HG02571 (cell line): ENCODE results near the gene RAB3A.

Experiments used
- ATAC-seq: cut with Tn5 transposase; IDR thresholded peaks from one replicate; pipeline ENCODE4 v1.9.1; 2021; ENCODE audit warnings: mild to moderate bottlenecking, moderate library complexity; ENCODE audit not compliant: unreplicated experiment

RAB3A gene, protein sequence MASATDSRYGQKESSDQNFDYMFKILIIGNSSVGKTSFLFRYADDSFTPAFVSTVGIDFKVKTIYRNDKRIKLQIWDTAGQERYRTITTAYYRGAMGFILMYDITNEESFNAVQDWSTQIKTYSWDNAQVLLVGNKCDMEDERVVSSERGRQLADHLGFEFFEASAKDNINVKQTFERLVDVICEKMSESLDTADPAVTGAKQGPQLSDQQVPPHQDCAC

DNA sequence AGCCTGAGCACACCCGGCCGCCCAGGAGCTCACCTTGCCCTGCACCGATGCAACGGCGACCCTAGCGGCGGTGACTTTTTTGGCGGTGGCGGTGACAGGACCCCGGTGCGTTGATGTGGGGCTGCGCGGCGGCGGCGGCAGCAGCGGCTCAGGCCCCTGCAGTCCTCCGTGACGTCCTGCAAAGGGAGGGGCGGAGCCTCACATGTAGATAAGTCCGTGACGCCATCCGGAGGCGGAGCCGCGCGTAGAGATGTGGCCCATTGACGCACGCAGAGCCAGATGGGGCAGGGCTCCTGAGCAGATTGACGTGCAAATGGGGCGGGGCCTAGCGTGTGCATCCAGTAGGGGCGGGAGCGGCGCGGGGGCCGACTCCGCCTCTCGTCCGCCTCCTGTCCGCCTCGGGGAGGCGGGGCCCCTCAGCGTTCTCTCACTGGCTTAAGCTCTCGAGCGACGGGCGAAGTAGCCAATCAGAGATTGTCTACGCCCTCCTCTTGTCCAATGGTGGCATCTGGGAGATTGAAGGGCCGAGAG, at the start of gene RAB3A:
TSS of gene RAB3A (minus strand) at position 180 of the 531 bp plus-strand sequence. CDS start 1,302 bp downstream, outside the sequence.
- ATAC-seq = peak; percentile 81

DNA sequence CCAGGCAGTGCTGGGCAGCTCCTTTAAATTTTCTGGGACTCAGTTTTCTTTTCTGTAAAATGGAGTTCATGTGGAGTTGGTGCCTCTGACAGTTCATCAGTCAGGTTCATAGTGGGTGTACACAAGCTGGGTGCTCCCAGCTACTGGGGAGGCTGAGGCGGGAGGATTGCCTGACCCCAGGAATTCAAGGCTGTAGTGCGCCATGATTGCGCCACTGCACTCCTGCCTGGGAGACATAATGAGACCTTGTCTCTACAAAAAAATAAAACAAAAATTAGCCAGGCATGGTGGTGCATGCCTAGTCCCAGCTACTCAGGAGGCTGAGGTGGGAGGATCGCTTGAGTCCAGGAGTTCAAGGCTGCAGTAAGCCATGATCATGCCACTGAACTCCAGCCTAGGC, 49.3 kb upstream of the RAB3A start:
- no peak for ATAC-seq

DNA sequence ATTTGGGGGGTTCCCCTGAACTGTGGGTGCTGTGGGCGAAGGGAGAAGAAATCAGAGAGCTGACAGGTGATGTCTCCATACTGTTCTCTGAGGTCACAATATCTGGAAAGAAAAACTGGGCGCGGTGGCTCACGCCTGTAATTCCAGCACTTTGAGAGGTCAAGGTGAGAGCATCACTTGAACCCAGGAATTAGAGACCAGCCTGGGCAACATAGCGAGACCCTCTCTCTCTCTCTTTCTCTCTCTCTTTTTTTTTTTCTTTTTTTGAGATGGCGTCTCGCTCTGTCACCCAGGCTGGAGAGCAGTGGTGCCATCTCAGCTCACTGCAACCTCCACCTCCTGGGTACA, 48.5 kb upstream of the RAB3A start:
- no peak for ATAC-seq

DNA sequence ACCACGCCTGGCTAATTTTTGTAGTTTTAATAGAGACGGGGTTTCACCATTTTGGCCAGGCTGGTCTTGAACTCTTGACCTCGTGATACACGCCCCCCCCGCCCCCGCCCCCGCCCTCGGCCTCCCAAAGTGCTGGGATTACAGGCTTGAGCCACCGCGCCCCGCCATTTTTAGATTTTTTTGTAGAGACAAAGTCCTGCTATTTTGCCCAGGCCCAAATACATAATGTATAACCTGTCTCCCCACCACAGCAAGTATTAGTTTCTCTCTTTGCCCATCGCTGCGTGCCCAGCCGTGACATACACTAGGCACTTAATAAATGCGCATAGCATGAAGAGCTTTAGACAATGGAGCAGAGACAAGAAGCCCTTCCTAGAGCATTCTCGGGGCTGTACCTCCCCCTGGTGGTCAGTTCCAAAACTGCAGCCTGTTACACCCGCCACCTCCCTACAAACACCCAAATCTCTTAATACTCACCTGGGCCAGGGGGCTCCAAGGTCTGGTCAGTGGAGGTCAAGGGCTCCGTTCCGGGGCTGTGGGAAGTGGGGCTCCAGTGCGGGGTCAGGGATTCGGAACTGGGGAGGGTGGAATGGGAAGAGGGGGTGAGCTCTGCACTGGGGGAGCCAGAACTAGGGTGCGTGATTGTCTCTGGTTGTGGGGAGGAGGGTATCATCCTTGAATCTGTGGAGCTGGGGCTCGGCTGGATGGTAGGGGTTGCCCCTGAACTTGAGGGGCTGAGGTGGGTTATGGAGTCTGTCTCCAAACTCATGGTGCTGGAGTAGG, 47.9 kb upstream of the RAB3A start:
- ATAC-seq = no peak

DNA sequence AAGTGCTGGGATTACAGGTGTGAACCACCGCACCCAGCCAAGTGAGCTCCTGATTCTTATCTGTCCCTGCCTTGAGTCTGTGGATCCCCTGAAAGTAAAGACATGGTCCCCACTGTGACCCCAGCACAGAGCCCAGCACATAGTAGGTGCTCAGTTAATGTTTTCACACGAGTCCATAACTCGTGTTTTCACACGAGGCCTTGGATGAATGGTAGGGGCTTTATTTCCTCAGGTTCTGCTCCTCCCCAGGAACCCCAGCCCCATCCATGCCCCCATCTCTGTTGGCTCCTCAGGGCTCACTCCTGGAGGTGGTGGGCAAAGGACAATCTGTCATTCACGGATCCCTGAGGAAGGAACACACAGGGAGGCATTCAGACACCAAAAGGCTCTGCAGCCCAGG, 46.0 kb upstream of the RAB3A start:
- ATAC-seq = no peak

DNA sequence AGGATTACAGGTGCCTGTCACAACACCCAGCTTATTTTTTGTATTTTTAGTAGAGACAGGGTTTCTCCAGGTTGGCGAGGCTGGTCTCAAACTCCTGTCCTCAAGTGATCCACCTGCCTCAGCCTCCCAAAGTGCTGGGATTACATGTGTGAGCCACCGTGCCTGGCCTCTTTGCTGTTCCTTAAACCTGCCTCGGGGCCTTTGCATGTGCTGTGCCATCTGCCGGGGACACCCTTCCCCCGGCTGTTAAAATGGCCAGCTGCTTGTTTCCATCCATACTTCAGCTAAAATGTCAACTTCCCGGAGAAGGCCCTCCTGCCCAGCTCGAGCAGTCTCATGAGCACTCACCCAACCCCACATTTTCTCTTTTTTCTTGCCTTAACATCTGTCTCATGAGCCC, 41.5 kb upstream of the RAB3A start:
- ATAC-seq = no peak

DNA sequence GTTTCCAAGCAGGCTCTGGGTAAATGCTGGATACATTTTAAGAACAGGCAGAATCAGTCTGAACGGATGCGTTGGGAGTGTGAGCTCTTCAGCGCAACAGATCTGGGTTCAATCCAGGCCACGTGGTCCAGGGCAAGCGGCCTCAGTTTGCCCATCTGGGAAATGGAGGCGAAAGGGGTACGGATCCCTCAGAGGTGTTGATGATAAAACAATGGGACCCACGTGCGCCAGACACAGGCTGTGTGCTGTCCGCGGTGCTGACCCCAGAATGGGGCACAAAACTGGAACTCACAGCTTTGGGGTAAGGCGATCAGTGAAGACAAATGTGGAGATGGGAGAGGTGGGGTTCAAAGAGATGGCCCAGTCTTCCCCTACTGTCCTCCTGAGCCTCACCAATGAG, 35.5 kb upstream of the RAB3A start:
- no peak for ATAC-seq

DNA sequence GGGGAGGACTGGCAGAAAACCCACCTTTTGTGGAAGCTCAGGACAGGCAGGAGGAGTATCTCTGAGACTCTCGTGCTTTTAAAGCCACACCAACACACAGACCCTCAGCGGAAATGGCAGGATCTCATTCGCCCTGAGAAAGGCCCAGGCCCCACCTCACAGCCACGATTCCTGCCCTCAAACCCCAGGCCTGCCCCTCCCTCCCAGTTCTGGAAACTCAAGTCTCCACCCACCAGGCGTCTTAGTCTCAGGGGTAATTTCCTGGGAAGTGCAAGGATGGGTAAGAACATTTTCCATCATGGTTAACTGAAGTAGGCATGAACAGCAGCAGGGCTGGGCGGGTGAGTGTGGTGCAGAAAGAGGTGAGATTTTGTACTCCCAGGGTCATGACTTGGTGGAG, 30.4 kb upstream of the RAB3A start:
- ATAC-seq = no peak

DNA sequence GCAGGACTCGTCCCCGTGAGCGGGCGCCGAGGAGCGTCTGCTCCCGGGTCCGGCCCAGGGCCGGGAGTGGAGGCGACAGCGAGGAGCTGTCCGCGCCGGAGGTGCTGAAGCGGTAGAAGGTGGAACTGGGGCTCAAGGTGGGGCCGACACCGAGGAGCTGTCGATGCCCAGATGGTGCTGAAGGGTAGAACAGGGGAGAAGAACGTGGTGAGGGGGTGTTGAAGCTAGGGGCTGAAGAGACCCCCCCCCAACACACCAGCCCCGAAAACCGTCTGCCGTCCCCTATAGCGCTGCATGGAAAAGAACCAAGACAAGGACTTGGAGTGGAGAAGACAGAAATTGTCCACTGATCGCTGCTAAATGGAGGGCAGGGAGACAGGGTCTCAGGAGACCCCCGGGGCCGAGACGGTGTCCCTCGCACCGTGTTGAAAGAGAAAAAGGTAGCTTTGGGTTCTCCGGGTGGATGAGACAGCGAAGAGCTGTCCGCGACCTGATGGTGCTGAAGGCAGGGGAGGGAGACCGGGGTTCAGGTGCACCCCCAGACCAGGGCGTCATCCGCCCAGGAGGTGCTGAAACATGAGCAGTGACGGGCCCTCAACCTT, 29.5 kb upstream of the RAB3A start:
- no peak for ATAC-seq

DNA sequence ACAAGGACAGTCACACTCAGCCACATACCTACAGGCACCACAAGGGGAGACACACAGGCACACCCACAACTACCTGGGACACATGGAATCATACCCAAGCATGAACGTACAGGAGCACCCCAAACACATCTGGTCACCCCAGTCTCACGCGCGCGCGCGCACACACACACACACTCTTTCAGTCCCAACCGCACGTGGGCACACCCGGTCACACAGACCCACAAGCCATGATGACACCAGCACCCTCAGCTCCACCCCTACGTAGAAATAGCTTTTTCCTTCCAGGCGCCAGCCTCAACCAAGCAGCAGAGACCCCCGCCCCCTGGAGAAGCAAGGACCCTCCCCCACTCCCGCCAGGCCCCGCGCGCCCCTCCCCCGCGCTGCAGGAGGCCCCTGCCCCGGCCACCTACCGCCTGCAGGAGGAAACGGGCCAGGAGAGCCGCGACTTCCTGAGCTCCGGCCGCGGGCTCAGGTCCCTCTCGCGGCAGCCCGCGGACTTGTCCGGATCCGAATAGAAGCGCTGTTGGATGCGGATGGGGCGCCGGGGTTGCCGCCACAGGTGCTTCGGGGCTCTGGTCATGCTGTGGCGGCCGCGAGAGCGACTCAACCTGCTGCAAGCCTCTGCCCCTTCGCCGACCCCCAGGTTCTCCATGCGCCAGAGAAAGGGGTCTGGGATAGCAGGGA, 28.8 kb upstream of the RAB3A start:
- no peak for ATAC-seq

DNA sequence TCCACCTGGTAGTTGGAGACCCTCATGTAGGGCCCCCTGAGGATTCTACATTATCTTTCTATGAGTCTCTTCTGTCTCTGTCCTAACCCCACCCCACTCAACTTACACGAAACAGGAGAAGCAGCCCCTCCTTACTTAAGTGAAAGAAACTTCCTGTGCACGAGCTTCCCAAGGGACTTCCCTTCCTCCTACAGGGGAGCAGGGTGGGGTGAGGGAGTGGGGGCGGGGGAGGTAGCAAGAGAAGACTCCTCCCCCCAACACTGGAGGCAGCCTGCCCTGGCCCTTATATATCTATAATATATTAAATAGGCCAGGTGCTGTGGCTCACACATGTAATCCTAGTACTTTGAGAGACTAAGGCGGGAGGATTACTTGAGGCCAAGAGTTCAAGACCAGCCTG, 27.9 kb upstream of the RAB3A start:
- no peak for ATAC-seq

DNA sequence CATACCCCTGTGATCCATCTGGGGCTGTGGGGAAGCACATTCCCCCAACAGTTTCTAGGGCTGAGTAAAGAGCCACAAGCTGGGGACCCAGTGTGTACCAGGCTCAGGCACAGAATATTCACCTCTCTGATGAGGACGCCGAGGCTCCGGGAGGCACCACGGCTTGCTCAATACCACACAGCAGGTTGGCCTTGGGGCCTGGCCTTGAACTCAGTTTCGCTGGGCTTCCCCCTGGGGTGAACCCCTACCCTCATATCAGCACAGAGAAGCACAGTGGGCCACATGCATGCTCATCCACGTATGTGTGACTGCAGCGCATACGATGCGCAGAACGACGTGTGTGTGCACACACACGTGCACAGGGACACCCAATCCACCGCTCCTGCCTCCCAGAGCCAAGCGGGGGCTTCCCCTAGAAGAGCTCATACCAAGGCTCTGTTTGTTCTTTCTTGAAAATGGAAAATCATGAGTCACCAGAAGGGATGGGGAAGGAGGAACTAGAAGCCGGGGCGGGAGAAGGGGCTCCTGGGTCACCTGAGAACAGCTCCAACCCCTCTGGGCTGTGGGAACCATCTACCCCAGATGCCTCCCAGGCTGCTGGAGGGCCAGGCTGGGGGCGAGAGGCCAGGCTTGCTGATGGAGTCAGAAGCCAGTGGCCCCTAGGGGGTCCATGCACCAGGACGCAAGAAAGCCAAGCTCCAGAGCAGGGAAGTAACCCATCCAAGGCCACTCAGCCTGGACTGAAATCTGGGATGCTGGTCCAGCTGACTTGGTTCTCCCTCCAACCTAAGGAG, 27.3 kb upstream of the RAB3A start:
- no peak for ATAC-seq

DNA sequence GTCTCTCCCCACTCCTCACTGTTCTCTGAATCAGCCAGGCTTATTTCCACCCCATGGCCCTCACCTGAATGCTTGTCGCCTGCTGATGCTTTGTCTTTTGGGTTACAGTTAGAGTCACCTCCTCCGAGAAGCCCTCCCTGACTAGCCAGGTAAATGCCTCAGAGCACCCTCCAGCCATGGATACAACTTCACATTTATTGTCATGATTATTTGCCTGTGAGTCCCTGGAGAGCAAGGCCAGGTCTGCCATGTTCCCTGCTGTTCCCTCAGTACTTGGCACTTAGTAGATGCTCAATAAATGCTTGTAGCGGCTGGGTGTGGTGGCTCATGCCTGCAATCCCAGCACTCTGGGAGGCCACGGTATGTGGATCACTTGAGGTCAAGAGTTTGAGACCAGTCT, 26.1 kb upstream of the RAB3A start:
- ATAC-seq = no peak

DNA sequence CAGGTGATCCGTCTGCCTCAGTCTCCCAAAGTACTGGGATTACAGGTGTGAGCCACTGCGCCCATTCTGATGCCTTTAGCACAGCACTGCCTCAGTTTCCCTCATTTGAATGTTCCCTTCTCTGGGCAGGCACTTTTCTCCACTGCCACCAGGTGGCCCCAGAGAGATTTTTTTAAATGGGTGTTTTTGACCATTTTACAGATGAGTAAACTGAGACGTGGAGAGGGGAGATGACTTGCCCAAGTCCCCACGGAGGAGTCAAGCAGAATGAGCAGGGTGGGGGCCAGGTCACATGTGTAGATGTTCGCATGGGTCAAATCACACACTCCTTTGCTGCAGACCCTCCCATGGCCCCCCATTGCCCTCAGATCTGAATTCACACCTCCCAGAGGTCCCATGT, 25.6 kb upstream of the RAB3A start:
- ATAC-seq = no peak

DNA sequence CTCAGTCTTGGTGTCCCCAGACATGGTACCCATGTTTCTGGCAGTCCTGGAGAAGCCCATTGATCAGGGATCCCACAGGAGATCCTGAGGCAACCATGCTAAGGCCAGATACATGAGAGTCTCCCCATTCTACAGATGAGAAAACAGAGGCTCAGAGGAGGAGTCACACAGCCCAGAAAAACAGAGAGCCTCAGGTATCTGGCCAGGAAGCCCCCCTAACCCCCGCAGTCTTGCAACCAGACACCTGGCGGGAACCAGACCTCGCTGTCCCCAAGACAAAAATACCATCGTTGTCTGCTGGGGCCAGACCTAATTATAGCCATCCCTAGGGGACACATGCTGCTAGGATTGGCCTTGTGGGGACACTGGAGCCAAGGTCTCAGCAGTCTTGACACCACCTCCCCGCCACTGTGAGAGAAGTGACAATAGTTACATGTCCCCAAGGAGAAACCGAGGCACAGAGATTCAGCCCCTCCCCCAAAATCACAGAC, 24.0 kb upstream of the RAB3A start:
- no peak for ATAC-seq

DNA sequence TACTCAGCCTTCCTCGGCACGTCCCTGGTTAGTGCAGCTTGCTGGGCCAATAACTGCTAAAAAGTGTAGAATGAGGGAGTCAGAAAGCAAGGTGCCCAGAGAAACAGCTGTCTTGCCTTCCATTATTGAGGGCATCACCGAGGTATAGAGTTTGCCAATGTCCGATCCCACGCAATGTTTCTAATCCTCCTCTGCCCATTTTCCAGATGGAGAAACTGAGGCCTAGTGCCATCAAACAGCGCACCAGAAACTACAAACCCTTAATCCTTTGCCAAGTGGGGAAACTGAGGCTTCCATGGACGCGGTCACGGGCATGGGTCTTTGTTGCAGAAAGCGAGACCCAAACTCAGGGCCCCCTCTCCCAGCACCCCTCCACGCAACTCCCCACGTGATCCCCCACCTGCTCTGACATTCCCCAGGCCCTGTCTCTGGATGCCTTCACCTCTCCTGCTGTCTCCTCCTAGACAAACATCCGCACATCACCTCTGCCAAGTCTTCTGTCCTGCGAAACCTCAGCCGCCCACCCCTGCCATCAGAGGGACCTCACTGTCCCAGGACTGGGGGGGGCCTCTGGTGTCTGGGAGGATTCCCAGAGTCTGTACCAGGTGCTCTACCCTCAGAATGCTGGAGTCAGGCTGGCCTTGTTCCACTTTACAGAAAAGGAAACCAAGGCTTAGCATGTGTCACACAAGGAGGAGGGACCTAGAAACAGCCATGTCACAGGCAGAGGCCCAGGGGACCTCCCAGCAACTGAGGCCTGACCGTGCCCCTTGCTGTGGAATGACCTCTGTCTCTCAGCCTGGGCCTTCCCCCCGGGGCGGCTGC, 23.3 kb upstream of the RAB3A start:
- ATAC-seq = no peak

DNA sequence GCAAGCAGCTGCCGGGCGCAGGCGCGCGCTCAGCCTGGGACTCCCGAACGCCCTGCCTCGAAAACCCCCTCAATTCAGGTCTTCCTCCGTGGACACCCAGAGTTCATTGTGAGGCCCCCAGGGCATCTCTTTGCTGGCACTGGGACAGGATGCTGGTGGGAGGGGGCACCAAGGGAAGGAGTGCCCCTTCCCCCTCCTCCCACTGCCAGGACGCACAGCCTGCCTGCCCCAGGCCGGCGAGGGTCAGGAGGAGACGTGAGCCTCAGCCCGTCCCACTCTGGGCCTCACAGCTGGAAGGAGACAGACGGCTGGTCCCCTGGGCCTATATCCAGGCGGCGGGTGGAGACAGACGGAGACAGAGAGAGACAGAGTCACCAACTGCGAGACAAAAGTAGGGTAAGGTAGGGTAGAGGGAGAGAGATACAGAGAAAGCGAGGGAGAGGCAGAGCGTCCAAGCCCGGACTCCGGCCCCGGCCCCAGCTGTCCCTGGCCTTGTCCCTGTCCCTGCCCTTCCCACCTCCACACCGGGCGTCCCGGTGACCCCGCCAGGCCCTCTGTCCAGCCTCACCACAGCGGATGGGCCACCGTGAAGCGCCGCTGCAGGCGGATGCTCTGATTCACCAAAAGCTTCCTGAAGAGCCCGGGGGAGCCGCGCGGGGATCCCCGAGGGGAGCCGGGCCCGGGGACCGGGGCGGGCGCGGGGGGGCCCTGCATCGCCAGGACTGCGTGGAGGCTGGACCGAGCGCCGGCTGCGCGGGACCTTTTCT, 22.0 kb upstream of the RAB3A start, which contains the start of gene PDE4C:
TSS of gene PDE4C (minus strand) at position 737 of the 767 bp plus-strand sequence. CDS start at position 714, 23 bp downstream.
- no peak for ATAC-seq

DNA sequence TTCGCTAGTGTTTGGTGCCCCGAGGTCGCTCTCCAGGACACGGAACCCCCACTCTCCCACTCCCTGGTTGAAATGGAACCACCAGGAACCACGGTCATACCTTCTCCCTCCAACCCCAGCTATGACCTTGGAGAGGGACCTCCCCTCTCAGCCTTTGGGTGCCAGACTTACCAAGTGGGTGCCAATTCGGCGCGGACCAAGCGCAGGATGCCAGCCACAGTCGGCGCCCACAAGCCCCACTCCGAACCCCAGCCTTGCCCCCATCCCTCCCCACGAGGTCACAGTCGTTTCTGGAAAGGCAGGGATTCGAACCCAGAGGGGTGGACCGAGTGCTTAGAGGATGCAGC, 21.5 kb upstream of the RAB3A start:
- no peak for ATAC-seq
